IMR-90 (cell line): Measurements from ENCODE around the gene TSPAN17. TPM values are rescaled to one million over a fixed set of nuclear protein-coding genes. Genes with fewer than 3 reads are reported as not detected.
A peak's percentile ranks its signal among the peaks of the same experiment; 100 is the strongest.

Experiments
- ATAC-seq: fragments of 200-7000 bp; cut with Tn5 transposase; 2 replicates; pipeline ENCODE4 v1.9.1; 2020; ENCODE audit warnings: low read depth, mild to moderate bottlenecking, moderate library complexity
- BruUV-seq: library from RNA; stranded (reverse); fragments of 400-500 nt; replicated peaks from 2 replicates; lab custom pipeline; 2021; lab: Mats Ljungman, UMichigan
- CTCF ChIA-PET: fragments of 300-600 bp; formaldehyde crosslinking; extraction: SDS; loops from one replicate; lab custom pipeline; 2021; ENCODE audit warnings: antibody characterized with exemption; lab: Yijun Ruan, JAX
- POLR2A ChIA-PET: fragments of 300-600 bp; sonication (Branson Sonifier 250); formaldehyde crosslinking; loops from one replicate; lab custom pipeline; 2022; ENCODE audit warnings: antibody characterized with exemption; ENCODE audit not compliant: unreplicated experiment; lab: Charles Lee
- DNase-seq: peaks from one replicate; pipeline ENCODE4 v3.0.0; 2013
- H2AFZ ChIP-seq: replicated peaks from 2 replicates; pipeline ENCODE3; 2013; ENCODE audit warnings: low read length, mild to moderate bottlenecking; ENCODE audit not compliant: poor library complexity
- H2AK5ac ChIP-seq: 2 replicates; pipeline ENCODE4 v1.6.1; 2013; ENCODE audit warnings: low read depth, low read length, inconsistent platforms
- H2AK9ac ChIP-seq: replicated peaks from 2 replicates; pipeline ENCODE3; 2013; ENCODE audit warnings: mild to moderate bottlenecking, low read depth, low read length, moderate library complexity; ENCODE audit not compliant: poor library complexity
- H2BK120ac ChIP-seq: 2 replicates; pipeline ENCODE4 v1.6.1; 2013; ENCODE audit warnings: low read depth, low read length, inconsistent platforms
- H2BK15ac ChIP-seq: 3 replicates; pipeline ENCODE4 v1.6.1; 2013; ENCODE audit warnings: low read depth, low read length, inconsistent platforms
- H2BK20ac ChIP-seq: 2 replicates; pipeline ENCODE4 v1.6.1; 2013; ENCODE audit warnings: low read depth, mild to moderate bottlenecking, inconsistent platforms, low read length, moderate library complexity
- H2BK5ac ChIP-seq: 2 replicates; pipeline ENCODE4 v1.6.1; 2013; ENCODE audit warnings: mild to moderate bottlenecking, low read depth, low read length, inconsistent platforms; ENCODE audit not compliant: poor library complexity, severe bottlenecking
- H3K14ac ChIP-seq: replicated peaks from 2 replicates; pipeline ENCODE4 v1.6.1; 2013; ENCODE audit warnings: low read depth, low read length, inconsistent platforms
- H3K18ac ChIP-seq: 2 replicates; pipeline ENCODE4 v1.6.1; 2013; ENCODE audit warnings: low read depth, low read length, control low read depth
- H3K23ac ChIP-seq: 2 replicates; pipeline ENCODE4 v1.6.1; 2013; ENCODE audit warnings: low read depth, low read length, inconsistent platforms
- H3K27ac ChIP-seq: 2 replicates; pipeline ENCODE4 v1.5.1; 2013; ENCODE audit warnings: mild to moderate bottlenecking, control low read depth, low read length; ENCODE audit not compliant: insufficient read depth
- H3K27me3 ChIP-seq: 2 replicates; pipeline ENCODE4 v1.6.1; 2013; ENCODE audit warnings: low read length; ENCODE audit not compliant: control insufficient read depth, insufficient read depth
- H3K36me3 ChIP-seq: 2 replicates; pipeline ENCODE4 v1.6.1; 2013; ENCODE audit warnings: low read length, mixed read lengths; ENCODE audit not compliant: control insufficient read depth, insufficient read depth
- H3K4ac ChIP-seq: 2 replicates; pipeline ENCODE4 v1.6.1; 2013; ENCODE audit warnings: low read depth, low read length, inconsistent platforms
- H3K4me1 ChIP-seq: 2 replicates; pipeline ENCODE4 v1.6.1; 2013; ENCODE audit warnings: low read length, mixed read lengths; ENCODE audit not compliant: control insufficient read depth, insufficient read depth
- H3K4me2 ChIP-seq: 2 replicates; pipeline ENCODE4 v1.6.1; 2013; ENCODE audit warnings: low read depth, mild to moderate bottlenecking, control low read depth, low read length, moderate library complexity
- H3K4me3 ChIP-seq: 2 replicates; pipeline ENCODE4 v1.5.1; 2013; ENCODE audit warnings: low read depth, mild to moderate bottlenecking, control low read depth, low read length, moderate library complexity; ENCODE audit not compliant: insufficient read depth
- H3K56ac ChIP-seq: 2 replicates; pipeline ENCODE4 v1.6.1; 2013; ENCODE audit warnings: low read length, inconsistent platforms; ENCODE audit not compliant: insufficient read depth; ENCODE audit errors: extremely low read depth
- H3K79me1 ChIP-seq, 2 experiments: 2 replicates each; pipeline ENCODE4 v1.6.1; 2013; ENCODE audit warnings: low read length in 2 of 2, inconsistent platforms in 1 of 2, low read depth in 1 of 2
- H3K9ac ChIP-seq: 2 replicates; pipeline ENCODE4 v1.6.1; 2013; ENCODE audit warnings: low read depth, low read length, control low read depth
- H3K9me1 ChIP-seq: 2 replicates; pipeline ENCODE4 v1.6.1; 2013; ENCODE audit warnings: low read length, inconsistent platforms; ENCODE audit not compliant: insufficient read depth
- H3K9me3 ChIP-seq: 2 replicates; pipeline ENCODE4 v1.6.1; 2013; ENCODE audit warnings: low read length; ENCODE audit not compliant: control insufficient read depth, insufficient read depth
- H4K20me1 ChIP-seq: 2 replicates; pipeline ENCODE4 v1.6.1; 2013; ENCODE audit warnings: low read length, inconsistent platforms; ENCODE audit not compliant: insufficient read depth
- H4K5ac ChIP-seq: 2 replicates; pipeline ENCODE4 v1.6.1; 2013; ENCODE audit warnings: mild to moderate bottlenecking, low read depth, low read length, control low read depth
- H4K8ac ChIP-seq, 2 experiments: 2 replicates each; pipeline ENCODE4 v1.6.1; 2013; ENCODE audit warnings: low read depth in 2 of 2, low read length in 2 of 2, control low read depth in 1 of 2, inconsistent platforms in 1 of 2
- H4K91ac ChIP-seq: 2 replicates; pipeline ENCODE4 v1.6.1; 2013; ENCODE audit warnings: low read depth, low read length, inconsistent platforms; ENCODE audit not compliant: insufficient read depth
- BHLHE40 ChIP-seq: fragments of 150-350 bp; IDR thresholded peaks from 2 replicates; pipeline ENCODE4 v1.6.1; 2016; ENCODE audit warnings: mild to moderate bottlenecking, low read depth, low read length
- CEBPB ChIP-seq: IDR thresholded peaks from 2 replicates; pipeline ENCODE4 v1.6.1; 2012; ENCODE audit warnings: low read depth, low read length, improper control_type of control experiment
- CHD1 ChIP-seq: IDR thresholded peaks from 2 replicates; pipeline ENCODE4 v1.6.1; 2012; ENCODE audit warnings: low read depth, low read length, improper control_type of control experiment
- FOS ChIP-seq: fragments of 150-350 bp; IDR thresholded peaks from 2 replicates; pipeline ENCODE4 v1.6.1; 2016; ENCODE audit warnings: low read depth, low read length
- MAFK ChIP-seq: IDR thresholded peaks from 2 replicates; pipeline ENCODE4 v1.6.1; 2012; ENCODE audit warnings: low read depth, low read length, improper control_type of control experiment
- MXI1 ChIP-seq: IDR thresholded peaks from 2 replicates; pipeline ENCODE4 v1.6.1; 2012; ENCODE audit warnings: low read depth, mild to moderate bottlenecking, low read length, moderate library complexity, borderline replicate concordance
- NFE2L2 ChIP-seq: fragments of 150-350 bp; IDR thresholded peaks from 2 replicates; pipeline ENCODE4 v1.6.1; 2016; ENCODE audit warnings: low read depth, mild to moderate bottlenecking, low read length
- POLR2A ChIP-seq: IDR thresholded peaks from 2 replicates; pipeline ENCODE4 v1.6.1; 2012; ENCODE audit warnings: mild to moderate bottlenecking, low read depth, low read length
- RAD21 ChIP-seq: IDR thresholded peaks from 2 replicates; pipeline ENCODE4 v1.6.1; 2012; ENCODE audit warnings: low read length, improper control_type of control experiment
- SMC3 ChIP-seq: fragments of 150-350 bp; IDR thresholded peaks from 2 replicates; pipeline ENCODE4 v1.6.1; 2016; ENCODE audit warnings: low read depth, mild to moderate bottlenecking, antibody characterized with exemption, low read length, moderate library complexity
- WGBS, 2 experiments: methylation state at CpG; one replicate each; pipeline versions ENCODE4 v1.1.5 to v1.1.7; 2013; ENCODE audit warnings: missing lambda C conversion rate in 2 of 2; ENCODE audit not compliant: insufficient read length in 1 of 2; ENCODE audit errors: extremely low coverage in 2 of 2; 5-methylcytosine and 5-hydroxymethylcytosine counted together
- dilution Hi-C: fragments of 300-500 bp; cut with HindIII; formaldehyde crosslinking; loops from one replicate; pipeline ENCODE4 v1.14.3; 2018; ENCODE audit warnings: low sequenced_read_pairs; ENCODE audit not compliant: unreplicated experiment
- in situ Hi-C: fragments of 300-500 bp; cut with MboI; formaldehyde crosslinking; loops from 3 replicates; pipeline ENCODE4 v1.14.3; 2019; ENCODE audit warnings: low sequenced_read_pairs, inconsistent platforms, mixed read lengths
- intact Hi-C: fragments of 100-400 bp; cut with micrococcal nuclease; formaldehyde crosslinking; loops from 2 replicates; pipeline ENCODE4 v1.10.0; 2022
- polyA plus RNA-seq, 3 experiments: library from polyadenylated mRNA; depleted of rRNA; stranded (reverse); fragments of >200 nt; gene quantifications; 2 replicates each; pipeline ENCODE4 v1.2.3, GENCODE V29; 2012; ENCODE audit warnings: low replicate concordance in 1 of 3
- total RNA-seq: library from RNA; depleted of rRNA; stranded (reverse); fragments of >200 nt; gene quantifications from 2 replicates; pipeline ENCODE4 v1.2.3, GENCODE V29; 2012
- TF ChIP-seq, protein P1 (sequence below): conservative IDR thresholded peaks from 2 replicates; pipeline ENCODE4 v1.5.1; 2012; ENCODE audit warnings: mild to moderate bottlenecking, low read depth, low read length, improper control_type of control experiment
- TF ChIP-seq, protein P2 (sequence below): fragments of 150-350 bp; IDR thresholded peaks from 2 replicates; pipeline ENCODE4 v1.6.1; 2016; ENCODE audit warnings: low read depth, mild to moderate bottlenecking, low read length, moderate library complexity, borderline replicate concordance

TSPAN17 gene
- total and polyA plus RNA-seq, 2 of the 4 experiments (the other 2 are of a cell fraction), result 34.2 to 41.6 TPM

DNA sequence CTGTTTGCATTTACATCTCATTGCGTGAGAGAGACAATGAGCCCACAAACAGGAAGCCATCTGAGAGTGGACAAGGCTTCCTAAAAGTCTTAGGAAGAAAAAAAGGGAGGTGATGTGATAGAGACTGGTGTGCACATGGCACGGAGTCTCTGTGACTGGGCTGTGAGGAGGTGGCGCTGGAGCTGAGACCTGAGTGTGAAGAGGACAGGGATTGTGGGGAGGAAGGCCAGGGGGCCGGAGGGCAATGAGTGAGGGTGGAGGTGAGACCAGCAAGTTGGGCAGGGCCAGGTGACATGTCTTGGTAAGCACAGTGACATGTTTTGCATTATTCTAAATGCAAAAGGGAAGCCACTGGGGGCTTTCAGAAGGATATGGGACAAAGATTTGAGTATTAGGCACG, 45.0 kb downstream of the TSPAN17 start:
- Histone ChIP-seq H2BK15ac (no peak overlapping the region), H2AFZ (peak overlapping the region; percentile 24), H3K9me3 (peaks cover 4% of the 10 kb centered on the region; the same call in 1 of the 2 replicates), H4K20me1 (no peaks in the 10 kb centered on the region), H3K23ac (no peak overlapping the region), H3K4me2 (no peak overlapping the region), H3K36me3 (no peaks in the 10 kb centered on the region), H3K56ac (no peak overlapping the region), H3K4me3 (no peak overlapping the region), H3K9ac (no peak overlapping the region), H3K27ac (no peak overlapping the region), H4K5ac (no peak overlapping the region), H3K4ac (no peak overlapping the region), H2AK5ac (no peak overlapping the region), H2BK20ac (no peak overlapping the region), H2BK120ac (no peak overlapping the region), H4K91ac (no peak overlapping the region), H3K14ac (no peak overlapping the region), H3K79me1 (no peaks in the 10 kb centered on the region), H2AK9ac (no peak overlapping the region), H3K9me1 (no peaks in the 10 kb centered on the region), H4K8ac (no peak overlapping the region), H3K18ac (no peak overlapping the region), H3K4me1 (no peaks in the 10 kb centered on the region), H3K27me3 (peaks cover 71% of the 10 kb centered on the region), H2BK5ac (no peak overlapping the region)
- in situ Hi-C loops, result no loop called here
- ATAC-seq, result no peak
- POLR2A ChIA-PET, result no interaction called here
- CTCF ChIA-PET, result no interaction called here
- TF ChIP-seq RAD21 (no peak), POLR2A (no peak), BHLHE40 (no peak), MXI1 (no peak), SMC3 (no peak), CHD1 (no peak), FOS (no peak), NFE2L2 (no peak), CEBPB (no peak), MAFK (no peak)
- TF ChIP-seq, protein P1, sequence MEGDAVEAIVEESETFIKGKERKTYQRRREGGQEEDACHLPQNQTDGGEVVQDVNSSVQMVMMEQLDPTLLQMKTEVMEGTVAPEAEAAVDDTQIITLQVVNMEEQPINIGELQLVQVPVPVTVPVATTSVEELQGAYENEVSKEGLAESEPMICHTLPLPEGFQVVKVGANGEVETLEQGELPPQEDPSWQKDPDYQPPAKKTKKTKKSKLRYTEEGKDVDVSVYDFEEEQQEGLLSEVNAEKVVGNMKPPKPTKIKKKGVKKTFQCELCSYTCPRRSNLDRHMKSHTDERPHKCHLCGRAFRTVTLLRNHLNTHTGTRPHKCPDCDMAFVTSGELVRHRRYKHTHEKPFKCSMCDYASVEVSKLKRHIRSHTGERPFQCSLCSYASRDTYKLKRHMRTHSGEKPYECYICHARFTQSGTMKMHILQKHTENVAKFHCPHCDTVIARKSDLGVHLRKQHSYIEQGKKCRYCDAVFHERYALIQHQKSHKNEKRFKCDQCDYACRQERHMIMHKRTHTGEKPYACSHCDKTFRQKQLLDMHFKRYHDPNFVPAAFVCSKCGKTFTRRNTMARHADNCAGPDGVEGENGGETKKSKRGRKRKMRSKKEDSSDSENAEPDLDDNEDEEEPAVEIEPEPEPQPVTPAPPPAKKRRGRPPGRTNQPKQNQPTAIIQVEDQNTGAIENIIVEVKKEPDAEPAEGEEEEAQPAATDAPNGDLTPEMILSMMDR, result no peak
- TF ChIP-seq, protein P2, sequence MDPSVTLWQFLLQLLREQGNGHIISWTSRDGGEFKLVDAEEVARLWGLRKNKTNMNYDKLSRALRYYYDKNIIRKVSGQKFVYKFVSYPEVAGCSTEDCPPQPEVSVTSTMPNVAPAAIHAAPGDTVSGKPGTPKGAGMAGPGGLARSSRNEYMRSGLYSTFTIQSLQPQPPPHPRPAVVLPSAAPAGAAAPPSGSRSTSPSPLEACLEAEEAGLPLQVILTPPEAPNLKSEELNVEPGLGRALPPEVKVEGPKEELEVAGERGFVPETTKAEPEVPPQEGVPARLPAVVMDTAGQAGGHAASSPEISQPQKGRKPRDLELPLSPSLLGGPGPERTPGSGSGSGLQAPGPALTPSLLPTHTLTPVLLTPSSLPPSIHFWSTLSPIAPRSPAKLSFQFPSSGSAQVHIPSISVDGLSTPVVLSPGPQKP, result no peak
- no TSS peak for BruUV-seq
- 23% methylated on average over 4 of the region's 5 CpGs; no CpG with 5 or more reads in 1 of the 2 experiments for WGBS, 2 experiments
- dilution Hi-C loops, result no loop called here
- no peak for DNase-seq
- intact Hi-C loops, result no loop called here
